A673 (cell line): Measurements from ENCODE around the gene PHF19. TPM values are rescaled to one million over a fixed set of nuclear protein-coding genes. Genes with fewer than 3 reads are reported as not detected.

Experiments used
- BruUV-seq: library from RNA; stranded (reverse); fragments of 400-500 nt; replicated peaks from 2 replicates; lab custom pipeline; 2021; lab: Mats Ljungman, UMichigan
- CTCF ChIA-PET: fragments of 300-600 bp; sonication (Branson Sonifier 250); formaldehyde crosslinking; loops from one replicate; lab custom pipeline; 2022; ENCODE audit warnings: antibody characterized with exemption; lab: Charles Lee
- POLR2A ChIA-PET: fragments of 300-600 bp; sonication (Branson Sonifier 250); formaldehyde crosslinking; loops from one replicate; lab custom pipeline; 2022; ENCODE audit warnings: antibody characterized with exemption; ENCODE audit not compliant: low non-redundant PET; lab: Charles Lee
- DNase-seq: peaks from one replicate; pipeline ENCODE4 v3.0.0-alpha.2; 2015; ENCODE audit warnings: low spot score
- H3K27ac ChIP-seq: fragments of 200-600 bp; sonication (generic); 2 replicates; pipeline ENCODE4 v1.5.1; 2016; ENCODE audit warnings: mixed run types, low read depth, mild to moderate bottlenecking, mixed read lengths, antibody characterized with exemption, low read length; ENCODE audit not compliant: poor library complexity, severe bottlenecking
- H3K27me3 ChIP-seq: fragments of 200-600 bp; sonication (generic); replicated peaks from 2 replicates; pipeline ENCODE4 v1.6.1; 2017; ENCODE audit warnings: mixed run types, low read depth, mild to moderate bottlenecking, mixed read lengths, antibody characterized with exemption, low read length; ENCODE audit not compliant: insufficient read depth, poor library complexity
- H3K36me3 ChIP-seq: fragments of 200-600 bp; sonication (generic); 2 replicates; pipeline ENCODE4 v1.6.1; 2016; ENCODE audit warnings: mixed run types, mild to moderate bottlenecking, mixed read lengths, antibody characterized with exemption, low read length; ENCODE audit not compliant: insufficient read depth, poor library complexity, severe bottlenecking
- H3K4me1 ChIP-seq: fragments of 200-600 bp; sonication (generic); 2 replicates; pipeline ENCODE4 v1.6.1; 2017; ENCODE audit warnings: mixed run types, mild to moderate bottlenecking, mixed read lengths, antibody characterized with exemption, low read length; ENCODE audit not compliant: insufficient read depth, poor library complexity, severe bottlenecking
- H3K4me3 ChIP-seq: fragments of 200-600 bp; sonication (generic); 2 replicates; pipeline ENCODE4 v1.5.1; 2016; ENCODE audit warnings: low read depth, mixed run types, mild to moderate bottlenecking, mixed read lengths, low read length; ENCODE audit not compliant: poor library complexity, severe bottlenecking
- H3K9me3 ChIP-seq: fragments of 200-600 bp; sonication (generic); 2 replicates; pipeline ENCODE4 v1.6.1; 2016; ENCODE audit warnings: mixed run types, low read depth, mild to moderate bottlenecking, mixed read lengths, antibody characterized with exemption, low read length; ENCODE audit not compliant: poor library complexity, severe bottlenecking
- EZH2 ChIP-seq: fragments of 200-600 bp; sonication (generic); IDR thresholded peaks from 2 replicates; pipeline ENCODE4 v1.6.1; 2017; ENCODE audit warnings: borderline replicate concordance, low read depth, mild to moderate bottlenecking, mixed read lengths, antibody characterized with exemption, low read length; ENCODE audit not compliant: poor library complexity, severe bottlenecking
- intact Hi-C: fragments of 100-400 bp; cut with micrococcal nuclease; formaldehyde crosslinking; loops from one replicate; pipeline ENCODE4 v1.10.0; 2022; ENCODE audit not compliant: unreplicated experiment
- total RNA-seq: library from RNA; stranded (reverse); gene quantifications from 2 replicates; pipeline ENCODE4 v1.2.3, GENCODE V29; 2021
- TF ChIP-seq, protein P1 (sequence below): fragments of 300-800, 200-600 bp; sonication (generic); conservative IDR thresholded peaks from 2 replicates; pipeline ENCODE4 v1.5.1; 2017; ENCODE audit warnings: low read depth, mild to moderate bottlenecking, antibody characterized with exemption, low read length, moderate library complexity, mixed read lengths

PHF19 gene
- total RNA-seq, 1 experiment from 2014 or later: 75.7 TPM

DNA sequence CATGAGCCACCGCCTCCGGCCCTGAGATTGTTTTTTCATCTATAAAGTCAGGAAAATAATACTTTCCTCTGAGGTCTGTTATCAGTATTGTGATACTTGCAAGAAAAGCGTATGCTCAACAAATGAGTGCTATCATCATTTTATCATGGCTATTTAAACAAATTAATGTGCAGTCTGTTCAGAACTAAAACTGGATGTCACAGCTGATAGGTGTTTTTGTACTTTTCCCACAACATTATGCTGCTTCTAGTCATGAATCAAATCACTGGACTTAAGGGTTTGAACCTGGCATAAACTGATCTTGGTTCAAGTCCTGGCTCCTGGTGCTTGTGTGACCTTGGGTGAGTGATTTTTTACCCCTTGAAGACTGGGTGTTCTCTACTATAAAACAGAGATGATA, 21.4 kb upstream of the PHF19 start:
- intact Hi-C loops: no loop called here

DNA sequence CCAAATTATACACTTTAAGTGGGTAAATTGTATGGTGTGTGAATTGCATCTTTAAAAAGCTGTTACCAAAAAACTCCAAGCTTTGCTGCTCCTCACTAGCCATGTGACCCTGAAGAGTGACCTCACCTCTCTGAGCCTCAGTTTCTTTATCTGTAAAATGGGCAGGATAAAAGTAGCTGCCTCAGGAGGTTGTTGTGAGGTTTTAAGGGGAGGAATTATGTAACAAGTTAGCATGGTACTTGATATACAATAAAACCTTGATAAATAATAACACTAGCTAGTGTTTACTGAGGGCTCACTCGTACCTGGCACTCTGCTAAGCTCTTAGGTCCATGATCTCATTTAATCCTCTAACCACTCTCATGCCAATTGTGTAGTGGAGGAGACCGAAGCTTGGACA, 19.0 kb upstream of the PHF19 start:
- Histone ChIP-seq H3K4me3 (no peak overlapping the region), H3K27ac (no peak overlapping the region), H3K9me3 (no peaks in the 10 kb centered on the region), H3K4me1 (peaks cover 14% of the 10 kb centered on the region), H3K27me3 (no peaks in the 10 kb centered on the region), H3K36me3 (no peaks in the 10 kb centered on the region)
- intact Hi-C loops: no loop called here
- CTCF ChIA-PET: interaction anchor here (0.7 kb wide), 1 partner anchor 15 kb away, joined by 4 read pairs; no protein-coding TSS in a partner anchor
- no peak for DNase-seq
- POLR2A ChIA-PET: no interaction called here
- TF ChIP-seq, protein P1, sequence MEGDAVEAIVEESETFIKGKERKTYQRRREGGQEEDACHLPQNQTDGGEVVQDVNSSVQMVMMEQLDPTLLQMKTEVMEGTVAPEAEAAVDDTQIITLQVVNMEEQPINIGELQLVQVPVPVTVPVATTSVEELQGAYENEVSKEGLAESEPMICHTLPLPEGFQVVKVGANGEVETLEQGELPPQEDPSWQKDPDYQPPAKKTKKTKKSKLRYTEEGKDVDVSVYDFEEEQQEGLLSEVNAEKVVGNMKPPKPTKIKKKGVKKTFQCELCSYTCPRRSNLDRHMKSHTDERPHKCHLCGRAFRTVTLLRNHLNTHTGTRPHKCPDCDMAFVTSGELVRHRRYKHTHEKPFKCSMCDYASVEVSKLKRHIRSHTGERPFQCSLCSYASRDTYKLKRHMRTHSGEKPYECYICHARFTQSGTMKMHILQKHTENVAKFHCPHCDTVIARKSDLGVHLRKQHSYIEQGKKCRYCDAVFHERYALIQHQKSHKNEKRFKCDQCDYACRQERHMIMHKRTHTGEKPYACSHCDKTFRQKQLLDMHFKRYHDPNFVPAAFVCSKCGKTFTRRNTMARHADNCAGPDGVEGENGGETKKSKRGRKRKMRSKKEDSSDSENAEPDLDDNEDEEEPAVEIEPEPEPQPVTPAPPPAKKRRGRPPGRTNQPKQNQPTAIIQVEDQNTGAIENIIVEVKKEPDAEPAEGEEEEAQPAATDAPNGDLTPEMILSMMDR: no peak
- no peak for TF ChIP-seq EZH2
- no TSS peak for BruUV-seq

More for the DNA sequence above, 21.4 kb upstream of the PHF19 start:
- Histone ChIP-seq H3K4me1 (peaks cover 3% of the 10 kb centered on the region), H3K27ac (no peak overlapping the region), H3K9me3 (no peaks in the 10 kb centered on the region), H3K4me3 (no peak overlapping the region), H3K27me3 (no peaks in the 10 kb centered on the region), H3K36me3 (no peaks in the 10 kb centered on the region)
- no TSS peak for BruUV-seq
- TF ChIP-seq EZH2: no peak
- TF ChIP-seq, protein P1: no peak
- DNase-seq: no peak
- ChIA-PET POLR2A (no interaction called here), CTCF (no interaction called here)

DNA sequence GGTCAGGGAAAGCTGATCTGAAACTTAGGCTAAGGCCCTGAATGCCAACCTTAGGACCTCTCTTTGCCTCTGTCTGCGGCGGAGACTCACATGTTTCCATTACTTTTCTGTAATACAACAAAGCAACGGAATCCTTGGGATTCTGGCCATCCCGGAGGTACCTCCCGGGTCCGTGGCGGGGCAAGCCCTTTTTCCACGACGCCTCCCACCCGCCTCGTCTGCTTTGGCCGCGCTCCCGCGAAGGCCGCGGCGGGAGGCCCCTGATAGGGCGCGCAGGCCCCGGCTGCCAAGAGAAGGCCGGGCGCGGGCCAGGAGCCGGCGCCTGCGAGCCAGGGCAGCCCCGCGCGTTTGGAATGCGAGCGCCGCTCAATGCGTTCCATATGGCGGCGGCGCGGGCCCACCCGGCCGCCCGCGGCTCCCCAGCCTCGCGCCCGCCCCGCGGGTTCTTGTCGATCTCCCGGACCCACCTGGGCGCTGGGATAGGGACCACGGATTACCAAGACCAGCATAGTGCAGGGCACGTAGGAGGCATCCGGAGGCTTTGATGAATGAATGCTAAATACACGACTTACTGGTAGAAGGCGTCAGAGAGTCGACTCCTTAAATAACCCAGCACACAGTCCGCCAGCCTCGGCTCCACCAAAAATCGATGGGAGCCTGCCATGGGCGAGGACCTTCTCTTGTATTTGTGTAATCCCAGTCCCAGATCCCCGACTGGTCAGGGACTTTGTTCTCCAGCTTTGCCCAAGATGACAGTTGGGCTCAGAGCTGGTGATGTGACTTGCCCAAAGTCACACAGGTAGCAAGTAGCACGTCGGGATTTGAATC, 17.5 kb upstream of the PHF19 start:
- Histone ChIP-seq H3K36me3 (no peaks in the 10 kb centered on the region), H3K9me3 (no peaks in the 10 kb centered on the region), H3K4me1 (peaks cover 14% of the 10 kb centered on the region), H3K27me3 (no peaks in the 10 kb centered on the region), H3K4me3 (no peak overlapping the region), H3K27ac (no peak overlapping the region)
- DNase-seq: no peak
- POLR2A ChIA-PET: no interaction called here
- BruUV-seq: no TSS peak
- TF ChIP-seq, protein P1: no peak
- no peak for TF ChIP-seq EZH2
- CTCF ChIA-PET: no interaction called here
- intact Hi-C loops: no loop called here
